GM19395 (cell line): ENCODE results near the gene ABCG2.
"Not testable (repeated sequence)": the region's sequence is repeated elsewhere in the genome, so short reads cannot be mapped to it uniquely, and the experiment has no call there.

Experiments
- ATAC-seq: cut with Tn5 transposase; IDR thresholded peaks from one replicate; pipeline ENCODE4 v1.9.1; 2021; ENCODE audit warnings: mild to moderate bottlenecking, moderate library complexity; ENCODE audit not compliant: unreplicated experiment

The ABCG2 gene

GRCh38 chr4:88169298-88169697 is 10.9 kb upstream of the ABCG2 start:
- ATAC-seq: no peak

- no peak for ATAC-seq
Measured at GRCh38 chr4:88166608-88167007, 8.2 kb upstream of the ABCG2 start.

GRCh38 chr4:88163336-88163735 is 4.9 kb upstream of the ABCG2 start:
- no peak for ATAC-seq

GRCh38 chr4:88162626-88163025 is 4.2 kb upstream of the ABCG2 start:
- ATAC-seq: no peak

GRCh38 chr4:88159229-88159725 is 838 bp upstream of the ABCG2 start:
- ATAC-seq: no peak

- peak; percentile 58 for ATAC-seq
Measured at GRCh38 chr4:88158038-88158488, 376 bp downstream of the ABCG2 start.

- not testable (repeated sequence) for ATAC-seq
Measured at GRCh38 chr4:88152331-88152730, 6.1 kb downstream of the ABCG2 start.

GRCh38 chr4:88148560-88148959 is 9.9 kb downstream of the ABCG2 start:
- ATAC-seq: no peak

- ATAC-seq: no peak
Measured at GRCh38 chr4:88147799-88148217, 10.6 kb downstream of the ABCG2 start.

GRCh38 chr4:88146891-88147290 is 11.5 kb downstream of the ABCG2 start:
- ATAC-seq: no peak

- ATAC-seq: no peak
Measured at GRCh38 chr4:88144866-88145300, 13.6 kb downstream of the ABCG2 start.

GRCh38 chr4:88144048-88144447 is 14.4 kb downstream of the ABCG2 start:
- no peak for ATAC-seq

- ATAC-seq: no peak
Measured at GRCh38 chr4:88143504-88143903, 14.9 kb downstream of the ABCG2 start.

- ATAC-seq: no peak
Measured at GRCh38 chr4:88138561-88138960, 19.9 kb downstream of the ABCG2 start.

- no peak for ATAC-seq
Measured at GRCh38 chr4:88137112-88137511, 21.3 kb downstream of the ABCG2 start.

GRCh38 chr4:88136249-88136648 is 22.2 kb downstream of the ABCG2 start:
- ATAC-seq: no peak

- ATAC-seq: no peak
Measured at GRCh38 chr4:88135356-88135663, 23.1 kb downstream of the ABCG2 start.

- no peak for ATAC-seq
Measured at GRCh38 chr4:88134536-88135355, 23.7 kb downstream of the ABCG2 start.

- ATAC-seq: no peak
Measured at GRCh38 chr4:88134111-88134510, 24.3 kb downstream of the ABCG2 start.

GRCh38 chr4:88130544-88131305 is 27.7 kb downstream of the ABCG2 start:
- no peak for ATAC-seq

- ATAC-seq: no peak
Measured at GRCh38 chr4:88130003-88130402, 28.4 kb downstream of the ABCG2 start.

GRCh38 chr4:88122260-88122659 is 36.2 kb downstream of the ABCG2 start:
- ATAC-seq: not testable (repeated sequence)
